DMS53 (cell line): ENCODE measurements around the gene UBE2G2.
"Not testable (repeated sequence)": the region's sequence is repeated elsewhere in the genome, so short reads cannot be mapped to it uniquely, and the experiment has no call there.

Experiments used
- DNase-seq: peaks from one replicate; lab custom pipeline; 2025; lab: John Stamatoyannopoulos, UW

Gene UBE2G2

DNA sequence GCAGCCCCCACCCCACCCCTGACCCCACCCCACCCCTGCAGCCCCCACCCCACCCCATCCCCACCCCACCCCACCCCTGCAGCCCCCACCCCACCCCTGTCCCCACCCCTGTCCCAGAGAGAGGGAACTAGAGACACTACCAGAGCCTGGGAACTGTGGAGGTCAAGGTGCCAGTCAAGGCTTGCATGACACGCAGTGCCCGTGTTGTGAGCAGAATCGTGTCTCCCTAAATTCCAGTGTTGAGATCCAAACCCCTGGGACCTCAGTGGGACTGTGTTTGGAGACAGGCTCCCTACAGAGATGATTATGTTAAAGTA, 34.7 kb upstream of the UBE2G2 start:
- no peak for DNase-seq

DNA sequence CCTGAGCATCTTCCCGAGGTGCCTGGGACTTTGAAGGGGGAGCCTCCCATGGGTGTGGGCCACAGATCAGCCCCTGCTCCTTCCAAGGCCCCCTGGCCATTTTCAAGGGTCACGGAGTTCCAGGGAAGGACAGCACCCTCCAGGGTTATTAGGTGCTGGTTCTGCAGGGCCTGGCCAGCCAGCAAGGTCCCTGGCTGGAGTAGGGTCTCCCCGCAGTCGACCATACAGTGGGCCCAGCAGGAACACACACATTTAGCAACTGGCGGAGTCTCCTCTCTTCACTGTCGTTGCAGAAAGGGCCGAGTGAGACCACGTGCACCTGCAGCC, 34.0 kb upstream of the UBE2G2 start:
- DNase-seq, result no peak

DNA sequence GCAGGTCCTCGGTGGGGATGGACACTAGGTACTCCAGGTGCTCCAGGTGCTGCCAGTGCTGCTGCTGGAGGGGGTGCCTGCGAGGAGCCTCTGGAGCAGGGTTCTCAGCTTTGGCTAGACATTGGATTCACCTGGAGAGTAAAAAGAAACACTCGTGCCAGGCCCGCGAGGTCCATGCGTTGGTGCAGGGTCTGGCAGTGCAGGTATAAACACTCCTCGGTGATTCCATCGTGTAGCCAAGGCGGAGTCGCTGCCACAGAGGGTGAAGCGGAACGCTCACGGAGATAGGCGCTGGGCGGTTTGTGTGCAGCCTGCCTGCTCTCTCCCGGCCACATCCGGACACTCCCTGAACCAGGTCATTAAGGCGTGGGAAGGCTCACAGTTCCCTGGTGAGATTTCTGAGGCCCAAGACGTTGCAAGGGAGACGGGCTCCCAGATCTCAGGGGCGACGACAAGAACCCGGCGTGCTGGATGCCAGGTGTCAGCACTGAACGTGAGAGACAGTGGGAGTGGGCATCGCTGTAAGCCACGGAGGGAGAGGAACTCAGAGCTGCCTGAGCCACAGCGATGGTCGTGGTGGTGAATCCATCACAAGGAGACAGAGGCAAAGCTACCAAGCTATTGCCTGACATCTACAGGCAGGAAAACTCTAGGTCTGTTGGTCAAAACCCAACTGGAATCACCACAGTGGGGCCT, 33.5 kb upstream of the UBE2G2 start:
- DNase-seq, result no peak

DNA sequence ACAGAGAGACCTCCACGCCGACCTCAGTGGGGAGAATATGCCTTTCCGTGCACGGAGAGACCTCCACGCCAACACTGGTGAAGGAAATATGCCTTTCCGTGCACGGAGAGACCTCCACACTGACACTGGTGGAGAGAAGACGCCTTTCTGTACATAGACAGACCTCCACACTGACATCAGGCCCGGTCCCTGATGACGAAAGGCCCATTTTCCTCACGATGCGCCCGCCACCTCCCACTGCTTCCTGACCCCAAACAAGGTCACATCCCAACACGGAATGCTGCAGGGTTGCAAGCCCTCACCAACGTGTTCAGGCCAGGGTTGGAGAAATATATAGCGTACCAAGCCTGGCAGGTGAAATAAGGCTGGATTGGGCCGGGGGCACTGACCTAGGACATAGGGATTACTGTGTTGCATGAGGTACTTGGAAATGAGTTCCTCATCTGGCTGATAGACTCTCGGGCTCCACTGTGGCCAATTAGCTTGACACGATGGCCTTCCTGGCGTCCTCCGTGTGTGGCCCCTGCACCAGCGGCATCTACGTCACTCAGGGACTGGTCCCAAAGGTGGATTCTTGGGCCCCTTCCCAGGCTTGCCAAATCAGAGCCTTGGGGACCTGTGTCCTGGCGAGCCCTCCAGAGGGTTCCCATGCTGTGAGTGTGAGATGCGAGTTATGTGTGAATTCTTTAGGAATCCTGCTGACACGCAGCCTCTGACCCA, 32.8 kb upstream of the UBE2G2 start:
- DNase-seq, result no peak

DNA sequence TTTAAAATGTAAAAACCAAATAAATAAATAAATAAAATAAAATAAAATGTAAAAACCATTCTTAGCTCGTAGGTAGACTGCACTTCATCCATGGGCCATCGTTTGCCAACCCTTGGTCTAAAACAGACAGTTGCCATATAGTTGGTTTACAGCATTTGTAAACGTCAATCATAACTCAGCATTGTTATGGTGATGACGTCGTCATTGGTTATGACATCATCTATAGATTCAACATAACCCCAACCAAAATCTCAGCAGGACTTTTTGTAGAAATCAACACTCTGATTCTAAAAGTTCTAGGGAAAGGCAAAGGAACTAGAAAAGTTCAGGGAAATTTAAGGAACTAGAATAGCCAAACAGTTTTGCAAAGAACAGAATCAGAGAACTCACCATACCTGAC, 32.0 kb upstream of the UBE2G2 start:
- DNase-seq, result no peak

DNA sequence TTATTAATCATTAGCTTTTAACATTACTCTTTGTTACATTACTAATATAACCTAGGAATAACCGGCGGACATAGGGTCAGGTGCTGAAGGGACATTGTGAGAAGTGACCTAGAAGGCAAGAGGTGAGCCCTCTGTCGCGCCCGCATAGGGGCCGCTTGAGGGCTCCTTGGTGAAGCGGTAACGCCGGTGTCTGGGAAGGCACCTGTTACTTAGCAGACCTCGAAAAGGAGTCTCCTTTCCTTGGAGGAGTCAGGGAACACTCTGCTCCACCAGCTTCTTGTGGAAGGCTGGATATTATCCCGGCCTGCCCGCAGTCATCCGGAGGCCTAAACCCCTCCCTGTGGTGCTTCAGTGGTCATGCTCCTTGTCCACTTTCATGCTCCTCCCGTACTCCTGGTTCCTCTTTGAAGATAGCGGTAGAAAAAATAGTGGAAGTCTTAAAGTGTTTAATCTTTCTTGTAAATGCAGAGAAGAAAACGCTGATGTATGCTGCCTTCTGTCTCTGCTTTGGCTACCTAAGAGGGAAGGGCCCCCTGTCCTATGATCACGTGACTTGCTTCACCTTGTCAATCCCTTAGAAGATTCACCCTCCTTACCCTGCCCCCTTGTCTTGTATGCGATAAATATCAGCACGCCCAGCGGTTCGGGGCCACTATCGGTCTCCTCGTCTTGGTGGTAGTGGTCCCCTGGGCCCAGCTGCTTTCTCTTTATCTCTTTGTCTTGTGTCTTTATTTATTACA, 31.1 kb upstream of the UBE2G2 start:
- DNase-seq, result not testable (repeated sequence)

DNA sequence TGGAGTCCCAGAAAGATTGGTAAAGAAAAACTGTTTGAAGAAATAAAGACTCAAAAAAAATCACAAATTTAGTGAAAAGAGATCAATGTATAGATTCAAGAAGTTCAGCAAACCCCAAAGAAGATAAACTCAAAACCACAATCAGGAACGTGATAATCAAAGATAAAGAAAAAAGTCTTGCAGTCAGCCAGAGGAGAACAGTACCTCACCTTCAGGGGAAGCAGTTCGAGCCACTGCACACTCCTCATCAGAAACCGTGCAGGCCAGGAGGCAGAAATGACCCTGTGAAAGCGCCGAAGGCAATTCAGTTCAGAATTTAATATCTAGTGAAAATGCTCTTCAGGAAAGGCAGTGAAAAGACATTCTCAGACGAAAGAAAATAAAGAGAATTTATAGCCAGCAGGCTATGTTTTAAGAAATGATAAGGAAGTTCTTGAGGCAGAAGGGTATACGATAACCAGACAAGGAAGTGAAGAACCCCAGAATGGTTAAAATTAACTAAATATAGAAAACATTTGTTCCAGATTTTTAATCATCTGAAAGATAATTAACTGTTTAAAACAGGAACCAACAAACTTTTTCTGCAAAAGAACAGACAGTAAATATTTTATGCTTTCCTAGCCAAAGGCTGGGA, 29.7 kb upstream of the UBE2G2 start:
- DNase-seq, result no peak

DNA sequence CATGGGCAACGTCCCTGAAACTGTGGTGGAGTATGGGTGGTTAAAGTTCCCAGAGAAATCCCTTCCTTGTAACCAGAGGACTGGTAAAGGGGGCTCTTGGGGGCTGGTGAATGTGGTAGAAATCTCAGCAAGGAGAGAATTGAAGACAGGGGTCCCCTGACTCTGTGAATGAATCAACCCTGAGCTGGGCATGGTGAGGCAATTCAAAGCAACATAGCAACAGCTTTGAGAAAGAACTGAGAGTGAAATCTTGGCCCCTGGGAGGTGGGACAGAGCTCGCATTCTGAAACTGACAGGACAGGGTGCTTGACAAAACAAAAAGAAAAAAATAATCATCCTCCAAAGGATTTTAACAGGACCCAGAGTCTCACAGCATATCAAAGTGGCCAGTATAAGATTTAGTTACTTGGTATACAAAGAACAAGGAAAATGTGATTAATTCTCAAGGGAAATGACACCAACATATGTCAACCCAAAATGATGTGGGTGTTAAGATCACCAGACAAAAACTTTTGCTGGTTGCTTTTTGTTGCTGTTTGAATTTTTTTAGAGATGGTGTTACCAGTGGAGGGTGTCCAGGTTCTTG, 28.0 kb upstream of the UBE2G2 start:
- no peak for DNase-seq

DNA sequence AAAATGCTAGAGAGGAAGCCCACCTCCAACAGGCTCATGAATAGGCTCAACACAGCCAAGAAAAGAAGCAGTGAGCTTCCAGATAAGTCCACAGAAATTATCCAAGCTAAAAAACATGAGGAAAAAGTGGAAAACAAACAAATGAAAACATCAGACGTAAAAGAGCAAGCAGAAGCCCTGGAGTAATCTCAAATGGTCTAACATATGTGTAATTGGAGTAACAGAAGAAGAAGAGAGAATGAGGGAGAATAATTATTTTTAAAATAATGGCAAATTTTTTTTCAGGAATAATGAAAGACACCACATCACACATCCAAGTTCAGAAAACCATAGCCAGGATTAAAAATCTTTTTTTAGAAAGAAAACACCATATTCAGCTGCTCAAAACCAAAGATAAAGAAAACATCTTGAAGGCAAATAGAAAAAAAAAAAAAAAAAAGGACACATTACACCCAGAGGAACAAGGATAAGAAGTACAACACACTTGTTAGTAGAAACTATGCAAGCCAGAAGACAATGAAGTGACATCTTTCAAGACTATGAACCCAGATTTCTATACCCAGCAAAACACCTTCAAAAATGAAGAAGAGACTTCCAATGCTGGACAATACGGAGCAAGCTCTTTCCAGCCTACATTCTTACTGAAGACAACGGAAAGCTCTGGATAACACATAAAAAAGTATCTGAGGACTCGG, 26.9 kb upstream of the UBE2G2 start:
- peak; percentile 10 for DNase-seq

DNA sequence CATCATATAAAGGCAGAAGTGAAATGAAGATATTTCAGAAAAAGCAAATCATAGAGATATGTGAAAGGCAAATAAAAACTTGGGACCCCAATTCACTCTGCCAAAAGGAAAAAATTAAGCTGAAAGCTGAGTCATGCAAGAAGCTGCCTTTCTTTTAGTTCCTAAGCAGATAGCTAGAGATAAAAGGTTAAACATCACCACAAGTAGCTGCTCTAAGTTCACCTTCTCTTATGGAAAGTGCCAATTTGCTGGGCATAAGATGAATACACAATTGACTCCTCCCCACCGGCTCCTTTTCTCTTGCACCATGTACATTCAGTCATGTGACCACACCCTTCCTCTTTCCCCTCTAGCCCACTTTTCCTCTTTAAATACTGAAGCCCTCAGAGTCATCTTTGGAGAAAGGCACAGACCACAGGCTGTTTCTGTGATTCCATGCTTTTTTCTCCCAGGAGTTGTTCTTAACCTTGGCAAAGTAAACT, 21.6 kb upstream of the UBE2G2 start:
- no peak for DNase-seq

DNA sequence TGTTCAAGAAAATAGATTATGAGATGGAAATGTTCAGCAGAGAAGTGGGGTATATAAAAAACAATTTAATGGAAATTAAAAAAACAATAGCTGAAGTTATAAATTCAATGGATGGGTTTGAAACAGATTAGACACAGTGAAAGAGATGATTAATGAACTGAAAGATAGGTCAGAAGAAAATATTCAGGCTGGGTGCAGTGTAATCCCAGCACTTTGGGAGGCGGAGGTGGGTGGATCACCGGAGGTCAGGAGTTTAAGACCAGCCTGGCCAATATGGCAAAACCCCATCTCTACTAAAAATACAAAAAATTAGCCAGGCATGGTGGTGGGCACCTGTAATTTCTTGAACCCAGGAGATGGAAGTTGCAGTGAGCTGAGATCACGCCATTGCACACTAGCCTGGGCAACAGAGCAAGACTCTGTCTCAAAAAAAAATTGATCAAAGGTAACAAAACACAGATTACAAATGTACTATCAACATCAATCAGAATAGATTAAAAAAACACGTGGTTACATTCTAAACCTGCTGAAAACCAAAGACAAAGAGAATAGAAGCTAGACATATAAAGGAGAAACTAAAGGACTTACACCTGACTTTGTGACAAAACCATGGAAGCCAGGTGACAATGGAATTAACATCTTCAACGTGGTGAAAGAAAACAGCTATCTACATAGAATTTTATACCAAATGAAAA, 21.0 kb upstream of the UBE2G2 start:
- DNase-seq, result peak; percentile 14

DNA sequence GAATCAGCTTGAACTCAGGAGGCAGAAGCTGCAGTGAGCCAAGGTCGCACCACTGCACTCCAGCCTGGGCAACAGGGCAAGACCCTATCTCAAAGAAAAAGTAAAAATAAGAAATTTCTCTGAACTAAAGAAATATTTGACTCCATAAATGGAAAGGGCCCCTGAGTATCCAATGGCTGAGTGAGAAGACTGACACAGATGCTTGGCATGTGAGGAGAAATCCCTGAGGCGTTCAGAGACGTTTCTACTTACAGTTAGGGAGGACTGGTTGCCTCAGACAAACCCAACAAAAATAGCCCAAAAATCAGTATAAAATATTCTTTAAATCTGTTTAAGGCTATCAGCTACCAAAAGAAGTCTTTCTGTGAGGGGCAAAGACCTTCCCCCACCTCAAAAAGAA, 19.2 kb upstream of the UBE2G2 start:
- DNase-seq, result no peak

DNA sequence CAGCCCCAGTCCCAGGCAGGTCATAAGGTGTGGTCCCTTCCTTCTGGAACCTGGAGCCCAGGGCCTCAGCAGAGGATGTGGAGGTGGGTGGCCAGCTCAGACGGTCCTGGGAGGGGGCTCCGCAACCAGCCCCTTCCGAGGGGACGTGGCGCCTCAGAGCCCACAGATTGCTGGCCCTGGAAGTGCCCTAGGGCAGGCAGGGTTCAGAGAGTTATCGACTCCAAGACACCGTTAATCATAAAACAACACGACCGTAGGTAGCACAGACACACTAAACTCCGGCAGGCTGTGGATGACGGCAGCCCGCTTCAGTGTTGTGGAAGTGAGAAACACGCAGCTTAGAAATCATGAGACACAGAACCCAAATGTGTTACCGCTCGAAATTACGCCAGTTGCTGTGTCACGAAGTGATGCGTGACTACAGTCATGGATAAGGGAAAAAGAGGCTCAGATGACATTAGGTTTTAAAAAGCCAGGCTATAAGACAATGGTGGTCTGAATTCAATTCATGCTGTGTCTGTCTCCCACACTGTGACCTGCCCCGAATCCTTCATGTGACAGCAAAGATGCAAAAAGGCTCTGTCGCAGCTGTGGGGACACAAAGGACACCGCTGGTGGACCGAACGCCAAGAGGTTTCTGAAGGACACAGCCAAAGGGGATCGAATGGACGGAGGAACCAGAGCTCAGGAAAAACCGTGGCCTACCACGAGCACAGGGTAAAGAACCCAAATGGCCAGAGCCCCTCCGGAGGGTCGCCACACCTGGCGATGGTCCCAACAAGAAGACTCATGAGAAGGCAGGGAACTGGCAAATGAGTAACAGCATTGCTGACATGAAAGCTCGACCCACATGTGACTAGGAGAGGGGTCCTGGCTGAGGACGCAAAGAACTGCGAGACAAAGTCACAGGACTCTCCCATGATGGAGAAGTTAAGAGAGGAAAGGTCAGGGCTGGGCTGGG, 17.9 kb upstream of the UBE2G2 start:
- no peak for DNase-seq

DNA sequence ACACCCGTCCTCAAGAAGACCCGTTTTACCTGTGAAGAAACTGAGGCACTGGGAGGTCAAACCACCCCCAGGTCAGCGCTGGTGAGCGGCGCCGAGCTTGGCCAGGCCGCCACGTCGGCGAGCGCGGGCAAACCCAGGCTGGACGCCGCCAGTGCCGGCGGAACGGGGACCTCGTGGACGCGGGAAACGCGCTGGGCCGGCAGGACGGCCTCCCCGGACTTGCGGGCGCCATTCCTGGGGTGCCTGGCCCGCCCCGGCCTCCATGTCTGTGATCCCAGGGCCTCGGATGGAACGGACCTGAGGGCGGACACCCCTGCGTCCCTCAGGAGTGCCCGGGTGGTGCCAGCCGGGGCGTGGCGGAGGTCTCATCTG, 17.0 kb upstream of the UBE2G2 start:
- DNase-seq, result no peak

DNA sequence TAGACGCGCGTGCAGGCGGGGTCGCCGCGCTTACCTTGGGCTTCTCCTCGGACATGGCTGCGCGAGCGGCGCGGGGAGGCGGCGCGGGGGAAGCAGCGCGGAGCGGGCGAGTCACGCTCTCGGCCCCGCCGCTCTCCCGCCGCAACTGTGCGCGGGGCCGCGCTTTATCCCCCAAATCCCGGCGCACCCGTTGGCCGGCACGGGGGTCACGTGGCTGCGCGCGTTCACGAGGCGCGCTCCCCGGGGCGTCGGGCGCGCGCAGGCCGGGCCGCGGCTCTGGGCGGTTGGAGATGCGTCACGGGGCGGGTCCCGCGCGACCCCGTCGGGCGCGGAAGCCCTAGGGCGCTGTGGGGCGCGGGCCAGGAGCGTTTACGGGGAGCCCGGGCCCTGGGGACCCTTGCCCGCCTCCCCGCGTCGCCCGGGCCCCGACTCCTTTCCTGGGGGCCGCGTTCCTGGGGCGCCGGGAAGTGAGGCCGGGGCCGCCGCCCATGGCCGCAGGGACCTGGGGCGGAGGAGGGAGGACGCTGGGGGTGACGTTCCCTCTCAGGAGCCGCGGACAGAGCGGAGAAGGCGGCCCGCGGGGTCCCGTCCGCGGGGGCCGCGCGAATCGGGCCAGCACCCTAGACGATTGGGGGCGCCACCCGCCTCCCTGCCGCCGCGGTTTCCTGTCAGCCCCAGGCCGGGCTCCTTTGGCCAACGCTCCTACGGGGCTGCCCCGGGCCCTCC, 16.5 kb upstream of the UBE2G2 start, which contains the start of gene SUMO3:
Gene SUMO3, minus strand, starts transcription at position 149 of the 726 bp plus-strand sequence. Its CDS starts 94 bp downstream, at position 55.
- DNase-seq, result peak; percentile 84

DNA sequence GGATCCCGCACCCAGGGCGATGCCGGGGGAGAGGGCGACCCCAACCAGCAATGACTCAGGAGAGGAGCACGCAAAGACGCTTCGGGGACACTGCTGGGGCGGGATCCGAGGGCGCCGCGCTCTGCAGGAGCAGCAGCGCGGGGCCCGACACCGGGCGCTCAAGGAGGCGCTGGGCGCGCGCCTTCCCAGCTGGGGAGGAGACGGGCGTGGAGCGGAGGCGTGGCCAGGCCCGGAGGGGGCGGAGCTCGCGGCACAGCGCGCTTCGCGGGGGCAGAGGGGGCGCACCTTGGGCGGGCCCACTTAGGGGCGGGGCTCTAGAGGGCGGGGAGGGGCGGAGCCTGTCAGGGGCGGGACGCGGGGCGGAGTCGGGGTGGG, 15.9 kb upstream of the UBE2G2 start:
- DNase-seq, result peak; percentile 91

DNA sequence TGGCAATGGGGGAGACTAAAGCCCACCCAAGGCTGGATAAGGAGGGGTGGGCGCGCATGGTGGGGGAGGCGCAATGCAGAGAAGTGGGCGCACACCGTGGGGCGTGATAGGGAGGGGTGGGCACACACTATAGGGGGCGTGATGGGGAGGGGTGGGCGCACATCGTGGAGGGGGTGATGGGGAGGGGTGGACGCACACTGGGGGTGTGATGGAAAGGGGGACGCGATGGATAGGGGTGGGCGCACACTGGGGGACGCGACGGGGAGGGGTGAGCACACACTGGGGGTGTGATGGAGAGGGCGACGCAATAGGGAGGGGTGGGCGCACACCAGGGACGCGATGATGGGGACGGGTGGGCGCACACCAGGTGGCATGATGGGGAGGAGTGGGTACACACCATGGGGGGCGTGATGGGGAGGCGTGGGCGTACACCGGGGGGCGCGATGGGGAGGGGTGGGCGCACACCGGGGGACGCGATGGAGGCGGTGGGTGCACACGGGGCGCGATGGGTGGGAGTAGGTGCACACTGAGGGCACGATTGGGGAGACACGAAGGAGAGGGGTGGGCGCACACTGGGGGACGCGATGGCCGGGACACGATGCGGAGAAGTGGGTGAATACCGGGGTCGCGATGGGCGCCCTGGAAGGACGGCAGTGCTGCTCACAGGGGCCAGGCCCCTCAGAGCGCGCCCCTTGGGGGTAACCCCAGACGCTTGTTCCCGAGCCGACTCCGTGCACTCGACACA, 15.3 kb upstream of the UBE2G2 start:
- DNase-seq, result no peak

DNA sequence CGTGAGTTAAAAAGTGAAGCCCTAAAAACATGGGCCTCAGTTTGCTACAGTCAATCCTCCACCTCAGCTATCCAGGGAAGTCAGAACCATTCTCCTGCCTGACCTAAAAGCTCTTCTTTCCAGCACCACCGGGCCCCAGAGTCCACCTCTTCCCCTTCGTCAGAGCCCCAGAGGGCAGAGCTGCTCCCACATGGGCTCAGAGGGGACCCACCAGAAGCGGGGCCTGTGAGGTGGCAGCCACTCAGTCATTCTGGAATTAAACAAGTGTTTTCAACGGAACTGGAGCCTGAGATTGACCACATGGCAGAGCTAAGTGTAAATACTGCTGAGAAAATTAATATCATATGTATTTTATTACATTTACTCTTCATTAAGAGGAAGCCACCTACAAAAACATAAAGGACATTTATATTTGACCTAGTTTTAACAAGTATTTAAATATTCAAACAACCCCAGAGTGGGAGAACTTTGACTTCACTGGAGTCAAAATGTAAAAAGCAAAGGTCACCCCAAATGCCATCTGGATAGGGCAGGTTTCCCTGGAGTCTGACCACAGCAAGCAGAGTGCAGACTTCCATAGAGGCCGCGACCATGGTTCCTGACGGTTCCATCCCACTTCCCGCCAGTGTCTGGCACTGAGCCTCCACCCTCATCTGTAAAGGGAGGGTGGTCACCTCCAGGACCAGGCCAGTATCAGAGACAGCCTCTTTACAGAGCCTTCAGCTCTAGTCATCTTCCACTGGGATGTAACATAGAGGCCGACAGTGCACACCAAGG, 14.4 kb upstream of the UBE2G2 start:
- peak; percentile 13 for DNase-seq
